Raji (cell line): Measurements from ENCODE around the gene ZNF789.

Experiments
- POLR2A ChIP-seq: IDR thresholded peaks from 2 replicates; pipeline ENCODE4 v1.6.1; 2011; ENCODE audit warnings: low read depth, low read length, control low read depth; ENCODE audit not compliant: insufficient read depth

The ZNF789 gene

GRCh38 chr7:99453105-99453504 lies 19.6 kb upstream of the ZNF789 start:
- TF ChIP-seq POLR2A, result no peak

- no peak for TF ChIP-seq POLR2A
These were observed 16.8 kb upstream of the ZNF789 start for GRCh38 chr7:99455874-99456273.

GRCh38 chr7:99456288-99456687 lies 16.4 kb upstream of the ZNF789 start:
- no peak for TF ChIP-seq POLR2A

DNA sequence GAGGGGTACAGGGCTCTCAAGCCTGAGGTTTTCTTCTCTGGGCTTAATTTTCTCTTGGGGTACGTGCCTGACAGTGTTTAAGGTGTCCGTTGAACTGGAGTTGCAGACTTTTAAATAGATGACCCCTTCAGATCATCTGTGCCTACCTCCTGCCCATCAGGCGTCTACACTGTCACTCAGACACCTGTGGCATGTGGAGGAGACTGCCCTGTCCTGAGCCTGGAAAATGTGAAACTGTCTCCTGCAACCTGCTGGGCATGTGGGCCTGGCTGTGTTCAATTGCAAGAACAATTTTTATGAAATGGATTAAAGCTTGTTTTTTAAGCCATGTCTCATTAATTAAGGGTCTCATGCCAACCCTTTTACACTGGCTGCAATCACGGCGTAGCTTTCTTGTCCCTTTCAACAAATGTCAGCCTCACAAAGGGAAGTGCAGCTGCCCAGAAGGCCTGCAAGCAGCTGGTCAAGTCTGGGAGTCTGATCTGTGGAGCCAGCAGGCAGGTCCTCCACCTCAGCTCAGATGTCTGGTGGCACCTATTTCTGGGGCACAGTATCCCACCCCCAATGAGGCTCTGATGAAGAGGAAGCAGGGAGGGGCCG lies 15.5 kb upstream of the ZNF789 start:
- TF ChIP-seq POLR2A, result no peak

- TF ChIP-seq POLR2A, result no peak
These were observed 14.8 kb upstream of the ZNF789 start for GRCh38 chr7:99457650-99458493.

GRCh38 chr7:99459087-99459486 lies 13.6 kb upstream of the ZNF789 start:
- TF ChIP-seq POLR2A, result no peak; the same call in 1 of the 2 replicates

- no peak for TF ChIP-seq POLR2A
These were observed 12.0 kb upstream of the ZNF789 start for GRCh38 chr7:99460651-99461050.

DNA sequence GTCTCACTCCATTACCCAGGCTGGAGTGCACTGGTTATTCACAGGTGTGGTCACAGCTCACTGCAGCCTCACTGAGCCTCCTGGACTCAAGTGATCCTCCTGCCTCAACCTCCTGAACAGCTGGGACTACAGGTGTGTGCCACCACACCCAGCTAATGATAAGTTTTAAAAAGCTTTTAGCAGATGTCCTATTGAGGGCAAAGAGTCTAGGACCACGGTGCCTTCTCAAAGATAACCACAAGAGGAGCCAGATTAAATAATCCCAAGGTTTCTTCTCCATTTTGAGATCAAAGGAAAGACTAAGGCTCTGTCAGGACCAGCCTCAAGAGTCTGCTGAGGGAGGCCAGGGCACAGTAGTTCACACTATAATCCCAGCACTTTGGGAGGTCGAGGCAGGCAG lies 11.5 kb upstream of the ZNF789 start:
- no peak for TF ChIP-seq POLR2A

DNA sequence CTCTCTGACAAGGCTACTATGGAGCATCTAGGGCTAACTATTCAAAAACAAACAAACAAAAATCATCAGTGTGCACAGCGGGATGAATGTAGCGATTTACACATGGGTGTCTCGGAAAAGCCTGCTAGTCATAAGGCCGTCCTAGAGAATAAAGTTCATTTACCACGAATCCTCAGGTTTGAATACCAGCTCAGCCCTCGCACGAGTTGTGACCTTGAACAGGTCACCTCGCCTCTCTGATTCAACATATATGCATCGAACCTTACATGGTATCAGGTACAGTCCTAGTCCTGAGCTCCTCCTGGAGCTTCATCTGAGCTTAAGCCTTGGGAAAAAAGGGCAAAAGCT lies 7.3 kb upstream of the ZNF789 start:
- TF ChIP-seq POLR2A, result no peak

DNA sequence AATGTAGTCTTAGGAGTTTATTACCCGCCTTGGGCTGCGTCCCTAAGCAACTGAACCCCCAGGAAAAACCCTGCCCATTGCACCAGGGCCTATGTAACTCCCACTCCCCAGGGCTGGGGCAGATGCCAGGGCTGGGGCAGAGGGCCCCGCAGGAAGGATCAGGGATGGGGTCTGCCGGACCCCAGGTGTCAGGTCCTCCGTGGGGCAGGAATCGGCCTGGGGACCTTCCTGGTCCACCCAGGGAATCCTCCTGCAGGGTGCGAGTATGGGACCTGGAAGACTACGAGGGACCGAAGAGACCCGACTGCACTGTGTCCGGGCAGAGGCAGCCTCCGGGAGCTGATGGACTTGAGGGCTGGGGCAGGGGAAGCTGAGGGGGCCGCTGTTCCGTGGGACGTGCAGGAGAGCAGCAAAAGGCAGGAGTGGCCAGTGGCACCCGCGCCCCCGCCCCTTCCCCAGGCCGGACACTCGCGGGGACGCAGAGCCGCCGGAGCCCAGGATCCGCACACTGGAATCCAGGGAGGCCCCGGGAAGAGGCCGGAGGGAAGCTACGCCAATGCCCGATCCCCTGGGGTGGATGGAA lies 4.3 kb upstream of the ZNF789 start:
- no peak for TF ChIP-seq POLR2A

- no peak for TF ChIP-seq POLR2A
These were observed 3.2 kb upstream of the ZNF789 start for GRCh38 chr7:99469381-99470065.

GRCh38 chr7:99473315-99473596 lies 566 bp downstream of the ZNF789 start:
- no peak for TF ChIP-seq POLR2A

GRCh38 chr7:99476107-99476506 lies 3.4 kb downstream of the ZNF789 start:
- no peak for TF ChIP-seq POLR2A

DNA sequence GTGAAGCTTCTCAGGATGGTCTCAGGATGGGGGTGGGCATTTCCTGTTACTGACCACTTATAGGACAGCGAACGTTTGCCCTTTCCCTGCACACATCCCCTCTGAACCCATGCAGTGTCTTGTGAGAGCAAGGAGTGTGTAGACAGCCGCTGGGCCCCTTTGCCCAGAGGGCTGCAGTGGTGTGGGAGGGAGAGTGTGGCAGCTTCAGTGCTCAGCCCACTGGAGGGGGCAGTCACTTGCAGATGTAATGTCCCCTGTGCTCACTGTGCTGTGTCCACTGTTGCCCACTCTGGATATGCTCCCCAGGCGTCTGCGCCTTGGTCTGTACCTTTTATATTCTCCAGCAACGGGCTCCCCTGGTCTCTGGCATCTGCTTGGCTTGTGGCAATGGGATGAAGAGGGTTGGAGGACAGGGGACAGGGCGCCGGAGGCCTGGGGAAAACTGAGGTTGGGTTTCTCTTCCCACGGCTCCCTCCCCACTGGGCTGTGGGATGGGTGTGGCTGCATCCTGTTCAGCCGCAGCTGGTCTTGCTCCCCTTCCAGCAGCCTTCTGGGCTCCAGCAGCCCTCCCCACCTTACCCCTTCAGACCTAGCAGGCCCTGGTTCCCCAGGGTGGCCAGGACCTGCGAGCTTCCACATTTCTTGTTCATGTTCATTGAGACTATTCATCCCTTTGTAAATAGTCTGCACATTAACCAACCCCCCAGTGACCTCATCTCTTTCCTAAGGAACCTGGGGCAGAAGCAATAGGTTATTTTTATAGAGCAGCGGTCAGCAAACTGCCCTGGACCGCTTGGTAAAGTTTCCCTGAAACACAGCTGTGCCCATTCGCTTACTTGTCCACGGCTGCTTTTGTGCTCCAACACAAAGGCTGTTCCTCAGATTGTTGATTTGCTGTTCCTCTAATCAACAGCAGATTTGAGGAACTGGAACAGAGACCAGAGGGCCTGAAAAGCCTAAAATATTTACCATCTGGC lies 6.1 kb downstream of the ZNF789 start:
- no peak for TF ChIP-seq POLR2A

DNA sequence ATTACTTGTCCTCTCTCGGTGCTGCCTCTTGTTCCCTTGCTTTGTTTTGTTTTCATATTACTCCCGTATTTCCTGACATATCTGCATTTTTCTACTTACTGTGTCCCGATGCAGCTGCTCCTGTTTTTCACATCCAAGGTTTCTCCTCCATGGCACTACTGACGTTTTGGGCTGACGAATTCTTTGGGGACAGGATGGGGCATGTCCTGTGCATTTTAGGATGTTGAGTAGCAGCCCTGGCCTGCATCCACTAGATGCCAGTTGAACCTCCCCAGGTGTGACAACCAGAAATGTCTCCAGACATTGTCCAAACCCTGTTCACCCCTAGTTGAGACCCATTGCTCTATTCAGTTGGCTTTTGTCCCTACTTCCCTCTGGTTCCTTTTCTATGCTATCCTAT lies 12.4 kb downstream of the ZNF789 start:
- TF ChIP-seq POLR2A, result no peak
